ENCODE results near the gene PYGB.
"Not testable (repeated sequence)": the region's sequence is repeated elsewhere in the genome, so short reads cannot be mapped to it uniquely, and the experiment has no call there.

The PYGB gene

DNA sequence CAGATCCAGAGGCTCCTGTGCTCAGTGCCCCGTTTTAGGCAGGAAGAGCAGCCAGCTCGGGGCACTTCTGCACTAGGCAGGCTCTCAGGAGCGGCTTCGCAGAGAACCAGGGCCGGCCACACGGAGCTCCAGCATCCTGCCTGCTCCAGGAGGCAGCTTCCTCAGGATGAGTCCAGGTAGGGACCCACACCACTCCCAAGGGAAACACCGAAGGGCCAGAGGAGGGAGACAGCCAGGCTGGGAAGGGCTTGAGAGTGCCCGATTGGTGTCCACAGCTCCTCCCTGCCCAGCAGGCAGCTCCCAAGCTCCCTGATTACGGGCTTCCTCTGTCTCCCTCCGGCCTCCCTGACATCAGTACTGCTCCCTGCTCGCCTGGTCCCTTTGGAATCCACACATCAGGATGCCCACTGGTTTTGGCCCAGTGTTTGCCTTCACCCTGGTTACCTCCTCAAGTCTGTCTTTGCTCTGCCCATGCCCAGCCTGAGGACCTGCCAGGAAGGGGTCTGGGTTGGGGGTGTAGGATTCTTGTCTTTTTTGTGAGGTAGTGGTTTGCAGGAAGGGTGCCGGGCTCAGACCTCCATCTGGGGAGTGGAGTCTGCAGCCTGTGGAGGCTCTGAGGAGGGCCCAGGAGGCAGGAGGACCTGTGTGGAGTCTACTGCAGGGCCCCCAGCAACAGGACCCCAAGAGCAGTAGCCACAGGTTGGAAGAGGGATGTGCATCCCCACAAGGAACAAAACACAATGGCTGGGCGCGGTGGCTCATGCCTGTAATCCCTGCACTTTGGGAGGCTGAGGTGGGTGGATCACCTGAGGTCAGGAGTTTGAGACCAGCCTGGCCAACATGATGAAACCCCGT lies 11.2 kb upstream of the PYGB start:
- peak overlapping the region; percentile 27 for H3K9ac ChIP-seq (ENCODE audit: low read length)
- DNase-seq (ENCODE audit: low read depth) = no peak
- no peaks in the 10 kb centered on the region for H3K9me3 ChIP-seq (ENCODE audit: control insufficient read depth, low read length)
- peaks cover 41% of the 10 kb centered on the region for H3K4me1 ChIP-seq (ENCODE audit: control insufficient read depth, insufficient read depth, low read length)
- H3K27me3 ChIP-seq (replicated peaks; ENCODE audit: control insufficient read depth, insufficient read depth, low read length) = no peaks in the 10 kb centered on the region
- H3K4me3 ChIP-seq (ENCODE audit: low read length) = no peak overlapping the region
- no peaks in the 10 kb centered on the region for H3K36me3 ChIP-seq (ENCODE audit: control insufficient read depth, insufficient read depth, low read length, severe bottlenecking)

DNA sequence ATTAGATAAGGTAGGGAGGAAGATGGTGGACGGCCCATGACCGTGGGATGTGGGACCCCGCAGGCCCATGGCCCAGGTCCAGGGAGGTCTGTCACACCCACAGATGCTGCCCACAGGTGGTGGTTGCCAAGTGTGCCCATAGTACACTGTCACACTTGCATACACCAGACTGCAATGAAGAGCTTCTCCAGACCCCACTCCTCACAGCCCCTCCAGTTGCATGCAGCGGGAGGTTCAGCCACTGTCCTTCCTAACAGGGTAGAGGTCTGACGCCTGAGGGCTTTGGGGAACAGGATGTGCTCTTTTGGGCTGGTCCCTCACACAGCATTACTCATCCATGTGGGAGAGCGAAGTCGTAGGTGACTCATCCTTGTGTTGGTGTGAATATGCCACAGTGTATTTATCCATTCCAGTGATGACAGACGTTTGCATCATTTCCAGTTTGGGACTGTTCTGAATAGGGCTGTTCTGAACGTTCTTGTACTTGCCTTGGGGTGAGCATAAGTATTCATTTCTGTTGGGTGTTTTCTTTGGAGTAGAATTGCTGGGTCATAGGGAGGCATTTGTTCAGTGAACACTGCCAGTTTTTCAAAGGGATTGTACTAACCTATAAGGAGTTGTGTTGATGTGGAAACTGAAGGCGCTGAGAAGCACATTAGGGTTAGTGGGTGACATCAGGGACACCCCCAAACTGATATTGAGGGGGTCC lies 10.1 kb upstream of the PYGB start:
- H3K9me3 ChIP-seq (ENCODE audit: control insufficient read depth, low read length) = no peaks in the 10 kb centered on the region
- peak overlapping the region; percentile 23 for H3K4me3 ChIP-seq (ENCODE audit: low read length)
- H3K4me1 ChIP-seq (ENCODE audit: control insufficient read depth, insufficient read depth, low read length) = peaks cover 41% of the 10 kb centered on the region
- H3K27me3 ChIP-seq (replicated peaks; ENCODE audit: control insufficient read depth, insufficient read depth, low read length) = no peaks in the 10 kb centered on the region
- DNase-seq (ENCODE audit: low read depth) = peak; percentile 98
- H3K9ac ChIP-seq (ENCODE audit: low read length) = peak overlapping the region; percentile 72
- no peaks in the 10 kb centered on the region for H3K36me3 ChIP-seq (ENCODE audit: control insufficient read depth, insufficient read depth, low read length, severe bottlenecking)

DNA sequence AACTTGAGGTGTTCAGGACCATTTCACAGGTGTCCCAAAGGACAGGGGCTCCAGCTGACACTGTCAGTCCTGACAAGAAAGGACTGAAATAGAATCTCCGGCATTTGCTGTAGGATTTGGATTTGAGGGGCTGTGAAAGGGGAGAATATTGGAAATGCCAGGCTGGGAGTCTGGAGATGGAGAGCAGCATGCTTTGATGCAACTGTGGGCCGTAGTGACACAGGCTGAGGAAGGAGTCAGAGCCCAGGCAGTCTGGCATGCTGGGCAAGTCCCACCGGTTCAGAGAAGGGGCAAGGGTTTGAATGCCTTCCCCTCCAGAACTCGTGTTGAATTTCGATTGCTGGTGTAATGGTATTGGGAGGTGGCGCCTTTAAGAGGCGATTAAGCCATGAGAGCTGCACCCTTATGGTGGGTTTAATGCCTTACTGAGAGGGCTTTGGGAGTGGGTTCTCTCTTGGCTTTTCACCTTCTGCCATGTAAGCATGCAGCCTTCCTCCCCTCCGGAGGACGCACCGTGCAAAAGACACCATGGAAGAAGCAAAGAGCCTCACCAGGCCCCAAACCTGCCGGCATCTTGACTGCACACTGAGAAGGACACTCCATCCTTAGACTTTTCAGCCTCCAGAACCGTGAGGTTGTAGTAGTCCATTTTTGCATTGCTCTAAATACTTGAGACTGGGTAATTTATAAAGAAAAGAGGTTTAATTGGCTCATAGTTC lies 9.4 kb upstream of the PYGB start:
- DNase-seq (ENCODE audit: low read depth) = peak; percentile 76
- H3K4me3 ChIP-seq (ENCODE audit: low read length) = no peak overlapping the region
- H3K27me3 ChIP-seq (replicated peaks; ENCODE audit: control insufficient read depth, insufficient read depth, low read length) = no peaks in the 10 kb centered on the region
- no peaks in the 10 kb centered on the region for H3K36me3 ChIP-seq (ENCODE audit: control insufficient read depth, insufficient read depth, low read length, severe bottlenecking)
- peaks cover 34% of the 10 kb centered on the region for H3K4me1 ChIP-seq (ENCODE audit: control insufficient read depth, insufficient read depth, low read length)
- H3K9ac ChIP-seq (ENCODE audit: low read length) = peak overlapping the region; percentile 72
- no peaks in the 10 kb centered on the region for H3K9me3 ChIP-seq (ENCODE audit: control insufficient read depth, low read length)

DNA sequence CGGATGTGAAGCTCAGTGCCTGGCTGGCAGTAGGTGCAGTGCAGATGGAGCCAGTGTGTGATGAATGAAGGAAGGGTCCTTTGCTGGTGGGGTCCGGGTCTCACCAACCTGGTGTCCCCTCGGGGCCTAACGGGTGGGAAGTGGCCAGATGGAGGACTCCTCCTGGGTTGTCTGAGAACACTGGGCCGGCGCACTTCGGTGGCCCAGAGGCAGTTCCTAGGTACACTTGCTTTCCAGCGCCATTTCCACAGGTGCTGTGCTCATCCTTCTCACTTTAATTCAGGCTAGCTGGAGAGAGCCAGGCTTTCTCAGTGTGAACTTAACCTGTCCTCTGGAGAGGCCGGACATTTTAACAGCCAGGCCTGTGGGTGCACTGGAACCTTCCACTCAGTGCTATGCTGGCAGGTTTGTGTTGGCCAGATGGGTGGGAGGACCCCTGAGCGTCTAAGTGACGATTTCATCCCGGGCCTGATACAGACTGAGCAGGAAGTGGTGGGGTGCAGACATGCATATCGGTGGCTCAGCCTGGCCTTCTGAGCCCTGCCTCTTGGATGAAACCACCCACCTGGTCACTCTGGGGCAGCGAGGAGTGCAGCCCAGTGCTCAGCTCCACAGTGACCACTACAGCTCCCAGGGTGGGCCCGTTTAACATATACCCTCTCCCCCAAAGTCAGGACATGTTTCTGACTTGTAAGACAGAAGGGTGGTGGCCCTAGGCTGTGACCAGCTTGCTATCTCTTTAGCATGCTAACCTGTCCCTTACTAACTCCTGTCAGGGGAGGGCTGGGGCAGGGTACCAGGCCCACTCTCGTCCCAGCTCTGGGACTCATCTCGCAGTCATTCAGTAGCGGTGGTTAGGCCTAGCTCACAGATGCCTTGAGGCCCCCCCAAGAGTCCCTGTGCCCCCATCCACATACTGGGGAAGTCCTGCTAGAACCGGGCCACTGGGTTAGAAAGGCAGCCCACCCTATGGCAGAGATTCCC lies 8.2 kb upstream of the PYGB start:
- DNase-seq (ENCODE audit: low read depth) = no peak
- H3K27me3 ChIP-seq (replicated peaks; ENCODE audit: control insufficient read depth, insufficient read depth, low read length) = no peaks in the 10 kb centered on the region
- H3K9ac ChIP-seq (ENCODE audit: low read length) = no peak overlapping the region

DNA sequence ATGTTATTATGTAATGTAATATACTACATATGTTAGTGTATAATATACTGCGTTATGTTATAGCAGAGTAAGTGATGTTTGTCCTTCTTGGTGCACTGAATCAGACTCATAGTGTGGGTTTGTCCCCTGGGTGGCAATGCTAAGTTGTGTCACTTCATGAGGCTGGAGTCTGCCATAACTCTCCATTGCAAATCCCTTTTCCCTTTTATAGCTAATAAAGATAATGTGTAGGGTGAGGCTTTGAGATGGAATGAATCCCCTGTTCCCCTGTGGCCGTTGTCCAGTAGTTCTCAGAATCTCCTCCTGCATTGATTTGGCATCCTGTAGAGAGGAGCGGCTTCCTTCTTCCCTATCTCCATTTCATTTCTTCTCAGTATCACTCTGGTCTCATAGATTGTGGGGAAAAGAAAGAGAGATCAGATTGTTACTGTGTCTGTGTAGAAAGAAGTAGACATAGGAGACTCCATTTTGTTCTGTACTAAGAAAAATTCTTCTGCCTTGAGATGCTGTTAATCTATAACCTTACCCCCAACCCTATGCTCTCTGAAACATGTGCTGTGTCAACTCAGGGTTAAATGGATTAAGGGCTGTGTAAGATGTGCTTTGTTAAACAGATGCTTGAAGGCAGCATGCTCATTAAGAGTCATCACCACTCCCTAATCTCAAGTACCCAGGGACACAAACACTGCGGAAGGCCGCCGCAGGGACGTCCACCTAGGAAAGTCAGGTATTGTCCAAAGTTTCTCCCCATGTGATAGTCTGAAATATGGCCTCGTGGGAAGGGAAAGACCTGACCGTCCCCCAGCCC lies 6.8 kb upstream of the PYGB start:
- H3K4me3 ChIP-seq (ENCODE audit: low read length); H3K9ac ChIP-seq (ENCODE audit: low read length); H3K27me3 ChIP-seq (replicated peaks; ENCODE audit: control insufficient read depth, insufficient read depth, low read length); DNase-seq (ENCODE audit: low read depth); H3K9me3 ChIP-seq (ENCODE audit: control insufficient read depth, low read length); H3K36me3 ChIP-seq (ENCODE audit: control insufficient read depth, insufficient read depth, low read length, severe bottlenecking): not testable (repeated sequence)
- H3K4me1 ChIP-seq (ENCODE audit: control insufficient read depth, insufficient read depth, low read length) = peaks cover 32% of the 10 kb centered on the region

More for the DNA sequence above, 8.2 kb upstream of the PYGB start:
- Histone ChIP-seq H3K4me3 (ENCODE audit: low read length) (no peak overlapping the region), H3K4me1 (ENCODE audit: control insufficient read depth, insufficient read depth, low read length) (peaks cover 30% of the 10 kb centered on the region), H3K36me3 (ENCODE audit: control insufficient read depth, insufficient read depth, low read length, severe bottlenecking) (no peaks in the 10 kb centered on the region), H3K9me3 (ENCODE audit: control insufficient read depth, low read length) (no peaks in the 10 kb centered on the region)

DNA sequence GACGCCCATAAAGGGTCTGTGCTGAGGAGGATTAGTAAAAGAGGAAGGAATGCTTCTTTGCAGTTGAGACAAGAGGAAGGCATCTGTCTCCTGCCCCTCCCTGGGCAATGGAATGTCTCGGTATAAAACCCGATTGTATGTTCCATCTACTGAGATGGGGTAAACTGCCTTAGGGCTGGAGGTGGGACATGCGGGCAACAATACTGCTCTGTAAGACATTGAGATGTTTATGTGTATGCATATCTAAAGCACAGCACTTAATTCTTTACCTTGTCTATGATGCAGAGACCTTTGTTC lies 6.3 kb upstream of the PYGB start:
- not testable (repeated sequence) for H3K36me3 ChIP-seq (ENCODE audit: control insufficient read depth, insufficient read depth, low read length, severe bottlenecking); H3K9me3 ChIP-seq (ENCODE audit: control insufficient read depth, low read length); H3K4me3 ChIP-seq (ENCODE audit: low read length); DNase-seq (ENCODE audit: low read depth); H3K27me3 ChIP-seq (replicated peaks; ENCODE audit: control insufficient read depth, insufficient read depth, low read length); H3K9ac ChIP-seq (ENCODE audit: low read length)
- peaks cover 37% of the 10 kb centered on the region for H3K4me1 ChIP-seq (ENCODE audit: control insufficient read depth, insufficient read depth, low read length)

DNA sequence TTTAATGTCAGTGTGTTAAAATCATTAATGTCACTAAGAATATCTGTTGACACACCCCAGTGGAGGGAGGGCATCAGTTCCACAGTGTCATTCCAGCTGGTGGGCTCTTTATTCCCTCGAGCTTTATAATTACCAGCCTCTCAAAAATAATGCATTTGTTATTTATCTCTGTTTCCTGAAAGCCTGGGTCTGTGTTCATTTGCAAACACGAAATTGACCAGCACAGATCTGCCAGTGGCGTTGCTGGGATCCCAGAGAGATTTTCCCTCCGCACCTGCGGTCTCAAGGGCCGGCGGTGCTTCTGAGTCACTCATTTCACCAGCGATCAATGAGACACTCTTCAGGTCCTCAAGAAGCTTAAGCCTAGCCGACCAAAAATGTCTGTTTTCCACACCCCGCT lies 5.7 kb upstream of the PYGB start:
- H3K4me3 ChIP-seq (ENCODE audit: low read length) = no peak overlapping the region
- no peaks in the 10 kb centered on the region for H3K9me3 ChIP-seq (ENCODE audit: control insufficient read depth, low read length)
- no peaks in the 10 kb centered on the region for H3K36me3 ChIP-seq (ENCODE audit: control insufficient read depth, insufficient read depth, low read length, severe bottlenecking)
- H3K27me3 ChIP-seq (replicated peaks; ENCODE audit: control insufficient read depth, insufficient read depth, low read length) = no peaks in the 10 kb centered on the region
- H3K9ac ChIP-seq (ENCODE audit: low read length) = no peak overlapping the region
- H3K4me1 ChIP-seq (ENCODE audit: control insufficient read depth, insufficient read depth, low read length) = peaks cover 37% of the 10 kb centered on the region
- DNase-seq (ENCODE audit: low read depth) = no peak

DNA sequence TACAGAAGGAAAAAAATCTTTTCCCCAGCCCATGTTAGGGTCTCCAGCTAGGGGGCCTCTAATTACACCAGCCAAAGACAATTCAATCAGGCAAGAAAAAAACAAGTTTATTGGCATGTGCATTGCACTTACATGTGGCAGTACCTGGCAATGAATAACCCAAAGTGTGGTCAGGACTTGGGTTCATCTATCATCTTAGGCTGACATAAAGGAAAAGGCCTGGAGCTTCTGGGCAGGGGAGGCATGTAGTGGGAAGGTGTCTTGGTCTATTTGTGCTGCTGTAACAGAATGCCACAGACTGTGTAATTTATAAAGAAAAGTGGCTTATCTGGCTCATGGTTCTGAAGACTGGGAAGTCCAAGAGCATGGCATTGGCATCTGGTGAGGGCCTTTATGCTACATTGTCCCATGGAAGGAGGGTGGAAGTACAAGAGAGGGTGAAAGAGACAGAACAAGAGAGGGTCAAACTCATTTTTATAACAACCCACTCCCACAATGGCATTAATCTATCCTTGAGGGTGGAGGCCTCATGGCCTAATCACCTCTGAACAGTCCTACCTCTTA lies 4.4 kb upstream of the PYGB start:
- H3K9ac ChIP-seq (ENCODE audit: low read length) = no peak overlapping the region
- no peaks in the 10 kb centered on the region for H3K9me3 ChIP-seq (ENCODE audit: control insufficient read depth, low read length)
- H3K27me3 ChIP-seq (replicated peaks; ENCODE audit: control insufficient read depth, insufficient read depth, low read length) = no peaks in the 10 kb centered on the region
- peaks cover 27% of the 10 kb centered on the region for H3K4me1 ChIP-seq (ENCODE audit: control insufficient read depth, insufficient read depth, low read length)
- DNase-seq (ENCODE audit: low read depth) = no peak
- H3K4me3 ChIP-seq (ENCODE audit: low read length) = no peak overlapping the region
- H3K36me3 ChIP-seq (ENCODE audit: control insufficient read depth, insufficient read depth, low read length, severe bottlenecking) = no peaks in the 10 kb centered on the region

DNA sequence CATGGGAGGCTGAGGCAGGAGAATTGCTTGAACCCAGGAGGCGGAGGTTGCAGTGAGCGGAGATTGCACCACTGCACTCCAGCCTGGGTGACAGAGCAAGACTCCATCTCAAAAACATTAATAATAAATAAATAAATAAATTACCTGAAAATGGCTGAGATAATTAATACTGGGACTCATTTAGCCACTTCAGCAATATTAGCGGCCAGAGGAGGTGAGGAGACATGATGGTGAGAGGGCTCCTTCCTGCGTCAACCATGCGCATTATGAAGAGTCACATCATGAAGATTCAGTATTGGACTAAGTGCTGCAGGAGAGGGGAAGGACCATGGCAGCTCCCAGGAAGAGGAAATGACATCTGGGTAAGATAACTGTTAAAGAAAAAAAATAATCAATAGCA lies 2.9 kb upstream of the PYGB start:
- H3K9ac ChIP-seq (ENCODE audit: low read length) = no peak overlapping the region
- no peaks in the 10 kb centered on the region for H3K27me3 ChIP-seq (replicated peaks; ENCODE audit: control insufficient read depth, insufficient read depth, low read length)
- no peak overlapping the region for H3K4me3 ChIP-seq (ENCODE audit: low read length)
- no peak for DNase-seq (ENCODE audit: low read depth)
- peaks cover 32% of the 10 kb centered on the region for H3K4me1 ChIP-seq (ENCODE audit: control insufficient read depth, insufficient read depth, low read length)
- H3K9me3 ChIP-seq (ENCODE audit: control insufficient read depth, low read length) = no peaks in the 10 kb centered on the region
- H3K36me3 ChIP-seq (ENCODE audit: control insufficient read depth, insufficient read depth, low read length, severe bottlenecking) = no peaks in the 10 kb centered on the region

DNA sequence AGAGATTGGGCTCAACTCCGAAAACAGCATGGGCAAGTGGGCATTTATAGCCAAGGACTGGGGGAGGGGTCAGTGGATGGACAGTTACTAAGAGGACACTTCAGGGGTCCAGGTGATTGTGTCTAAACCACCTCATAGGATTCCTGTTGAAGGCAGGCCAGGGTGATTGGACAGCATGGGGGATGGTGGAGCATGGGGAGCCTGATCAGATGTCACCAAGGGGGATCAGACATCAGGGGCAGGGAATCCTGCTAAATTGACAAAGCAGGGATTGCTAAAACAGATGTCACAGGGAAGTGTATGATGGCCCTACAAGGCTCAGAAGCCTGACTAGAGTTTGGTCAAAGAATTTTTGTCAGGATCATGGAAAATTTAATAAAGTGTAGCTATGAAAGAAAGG lies 2.4 kb upstream of the PYGB start:
- H3K27me3 ChIP-seq (replicated peaks; ENCODE audit: control insufficient read depth, insufficient read depth, low read length) = no peaks in the 10 kb centered on the region
- H3K4me3 ChIP-seq (ENCODE audit: low read length) = no peak overlapping the region
- no peaks in the 10 kb centered on the region for H3K9me3 ChIP-seq (ENCODE audit: control insufficient read depth, low read length)
- H3K4me1 ChIP-seq (ENCODE audit: control insufficient read depth, insufficient read depth, low read length) = peaks cover 37% of the 10 kb centered on the region
- H3K36me3 ChIP-seq (ENCODE audit: control insufficient read depth, insufficient read depth, low read length, severe bottlenecking) = no peaks in the 10 kb centered on the region
- H3K9ac ChIP-seq (ENCODE audit: low read length) = peak overlapping the region; percentile 13
- DNase-seq (ENCODE audit: low read depth) = no peak

Measured in adipocyte (in vitro differentiated cells).